DMS153 treated with DMSO at 0.1 percent for 48 hours (cell line): ENCODE measurements around the gene GRM6.

Experiments
- DNase-seq: peaks from one replicate; lab custom pipeline; 2025; ENCODE audit not compliant: unreplicated experiment; lab: John Stamatoyannopoulos, UW

GRM6 gene

GRCh38 chr5:178994580-178995340, at the start of gene GRM6:
GRM6 (minus strand) TSS chr5:178995320; CDS start chr5:178994944, 376 bp downstream.
- DNase-seq: no peak

- no peak for DNase-seq
Measured at GRCh38 chr5:179044765-179045164, 49.6 kb upstream of the GRM6 start.

GRCh38 chr5:179033004-179033580, 38.0 kb upstream of the GRM6 start:
- DNase-seq: no peak

- DNase-seq: peak; percentile 34
Measured at GRCh38 chr5:179023528-179024189, 28.5 kb upstream of the GRM6 start, which contains the start of gene ZNF879. ZNF879 (plus strand) TSS chr5:179023804; CDS start chr5:179025005, 1,201 bp downstream.

- DNase-seq: no peak
Measured at GRCh38 chr5:179008667-179009066, 13.5 kb upstream of the GRM6 start.

GRCh38 chr5:179006564-179006963, 11.4 kb upstream of the GRM6 start:
- DNase-seq: no peak

GRCh38 chr5:178998441-178998840, 3.3 kb upstream of the GRM6 start:
- DNase-seq: no peak

- DNase-seq: no peak
Measured at GRCh38 chr5:178997191-178997590, 2.1 kb upstream of the GRM6 start.

GRCh38 chr5:178996156-178996555, 1.0 kb upstream of the GRM6 start:
- no peak for DNase-seq

- no peak for DNase-seq
Measured at GRCh38 chr5:178995341-178995690, 196 bp upstream of the GRM6 start.

- DNase-seq: no peak
Measured at GRCh38 chr5:178993955-178994579, 1.1 kb downstream of the GRM6 start.

- DNase-seq: no peak
Measured at GRCh38 chr5:178993236-178993765, 1.8 kb downstream of the GRM6 start.

GRCh38 chr5:178992291-178992895, 2.7 kb downstream of the GRM6 start:
- DNase-seq: no peak

- no peak for DNase-seq
Measured at GRCh38 chr5:178991190-178992145, 3.7 kb downstream of the GRM6 start.

GRCh38 chr5:178990491-178990890, 4.6 kb downstream of the GRM6 start:
- no peak for DNase-seq

- DNase-seq: no peak
Measured at GRCh38 chr5:178989311-178989710, 5.8 kb downstream of the GRM6 start.

GRCh38 chr5:178988436-178989220, 6.5 kb downstream of the GRM6 start:
- DNase-seq: no peak

GRCh38 chr5:178986326-178986960, 8.7 kb downstream of the GRM6 start:
- no peak for DNase-seq
